ENCODE data around the gene MSANTD4.
"Not testable (repeated sequence)": the region's sequence is repeated elsewhere in the genome, so short reads cannot be mapped to it uniquely, and the experiment has no call there.

The MSANTD4 gene

GRCh38 chr11:106021967-106022794, at the start of gene MSANTD4:
TSS of gene MSANTD4 (minus strand) at chr11:106022240. CDS start at chr11:106010917, 11,323 bp downstream.
- peak; percentile 98 for FAIRE-seq

- FAIRE-seq: no peak
Measured at GRCh38 chr11:106070606-106071005, 48.6 kb upstream of the MSANTD4 start.

- no peak for FAIRE-seq
Measured at GRCh38 chr11:106063009-106063408, 41.0 kb upstream of the MSANTD4 start.

GRCh38 chr11:106061954-106062949, 40.2 kb upstream of the MSANTD4 start:
- FAIRE-seq: no peak

- FAIRE-seq: no peak
Measured at GRCh38 chr11:106061249-106061784, 39.3 kb upstream of the MSANTD4 start.

GRCh38 chr11:106059617-106060016, 37.6 kb upstream of the MSANTD4 start:
- no peak for FAIRE-seq

GRCh38 chr11:106058377-106058776, 36.3 kb upstream of the MSANTD4 start:
- not testable (repeated sequence) for FAIRE-seq

- no peak for FAIRE-seq
Measured at GRCh38 chr11:106051103-106051502, 29.1 kb upstream of the MSANTD4 start.

- no peak for FAIRE-seq
Measured at GRCh38 chr11:106049727-106050476, 27.9 kb upstream of the MSANTD4 start.

GRCh38 chr11:106047631-106048030, 25.6 kb upstream of the MSANTD4 start:
- FAIRE-seq: no peak

- FAIRE-seq: no peak
Measured at GRCh38 chr11:106043540-106043939, 21.5 kb upstream of the MSANTD4 start.

GRCh38 chr11:106032861-106033260, 10.8 kb upstream of the MSANTD4 start:
- no peak for FAIRE-seq

GRCh38 chr11:106031936-106032335, 9.9 kb upstream of the MSANTD4 start:
- FAIRE-seq: no peak

GRCh38 chr11:106031202-106031810, 9.3 kb upstream of the MSANTD4 start:
- no peak for FAIRE-seq

- no peak for FAIRE-seq
Measured at GRCh38 chr11:106030609-106031008, 8.6 kb upstream of the MSANTD4 start.

- FAIRE-seq: no peak
Measured at GRCh38 chr11:106022795-106023275, 795 bp upstream of the MSANTD4 start.

GRCh38 chr11:106021181-106021966, 666 bp downstream of the MSANTD4 start:
- FAIRE-seq: no peak

GRCh38 chr11:106017093-106017492, 4.9 kb downstream of the MSANTD4 start:
- no peak for FAIRE-seq

GRCh38 chr11:106015066-106015465, 7.0 kb downstream of the MSANTD4 start:
- no peak for FAIRE-seq

- FAIRE-seq: no peak
Measured at GRCh38 chr11:106014620-106015019, 7.4 kb downstream of the MSANTD4 start.

GRCh38 chr11:106014035-106014434, 8.0 kb downstream of the MSANTD4 start:
- no peak for FAIRE-seq
